HG03432 (cell line): ENCODE data around the gene TBC1D3I.
A peak's percentile ranks its signal among the peaks of the same experiment; 100 is the strongest.
"Not testable (repeated sequence)": the region's sequence is repeated elsewhere in the genome, so short reads cannot be mapped to it uniquely, and the experiment has no call there.

Experiments used
- ATAC-seq: cut with Tn5 transposase; IDR thresholded peaks from one replicate; pipeline ENCODE4 v1.9.1; 2021; ENCODE audit warnings: mild to moderate bottlenecking, moderate library complexity; ENCODE audit not compliant: unreplicated experiment

The TBC1D3I gene

DNA sequence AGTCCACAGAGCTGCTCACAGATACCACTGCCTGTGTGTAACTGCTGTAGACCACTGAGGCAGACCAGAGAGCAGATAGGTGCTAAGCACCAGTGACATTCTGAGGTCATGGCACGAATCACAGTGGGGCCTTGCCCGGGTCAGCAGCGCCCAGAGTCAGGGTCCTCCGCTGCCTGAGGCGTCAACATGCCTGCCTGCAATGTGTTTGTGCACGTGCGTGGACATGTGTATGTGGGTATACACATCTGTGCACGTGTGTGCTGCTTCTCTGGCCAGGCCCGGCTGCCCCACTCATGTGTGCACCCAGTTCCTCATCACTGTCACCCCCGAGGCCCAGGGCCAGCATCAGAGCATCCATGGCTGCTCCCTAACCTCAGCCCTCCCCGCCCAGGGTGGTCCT is at the start of gene TBC1D3I:
Gene TBC1D3I, minus strand, starts transcription at position 101 of the 400 bp plus-strand sequence. CDS start 1,585 bp downstream, outside the sequence.
- not testable (repeated sequence) for ATAC-seq

DNA sequence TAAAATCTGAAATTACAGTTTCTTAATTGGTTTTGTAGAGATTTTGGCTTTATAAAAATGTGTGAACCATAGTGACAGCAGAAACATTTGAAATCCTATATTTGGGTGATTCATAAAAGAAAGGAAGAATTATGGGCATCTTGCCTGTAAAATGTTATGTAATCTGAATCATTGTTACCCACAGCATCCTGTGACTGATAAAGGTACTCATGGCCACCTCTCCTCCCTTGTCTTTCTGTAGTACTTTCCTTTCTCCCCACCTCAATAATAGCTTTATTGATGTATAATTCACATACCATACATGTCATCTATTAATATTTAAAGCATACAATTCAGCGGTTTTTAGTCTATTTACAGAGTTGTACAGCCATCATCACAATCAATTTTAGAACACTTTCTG is 30.8 kb upstream of the TBC1D3I start:
- not testable (repeated sequence) for ATAC-seq

DNA sequence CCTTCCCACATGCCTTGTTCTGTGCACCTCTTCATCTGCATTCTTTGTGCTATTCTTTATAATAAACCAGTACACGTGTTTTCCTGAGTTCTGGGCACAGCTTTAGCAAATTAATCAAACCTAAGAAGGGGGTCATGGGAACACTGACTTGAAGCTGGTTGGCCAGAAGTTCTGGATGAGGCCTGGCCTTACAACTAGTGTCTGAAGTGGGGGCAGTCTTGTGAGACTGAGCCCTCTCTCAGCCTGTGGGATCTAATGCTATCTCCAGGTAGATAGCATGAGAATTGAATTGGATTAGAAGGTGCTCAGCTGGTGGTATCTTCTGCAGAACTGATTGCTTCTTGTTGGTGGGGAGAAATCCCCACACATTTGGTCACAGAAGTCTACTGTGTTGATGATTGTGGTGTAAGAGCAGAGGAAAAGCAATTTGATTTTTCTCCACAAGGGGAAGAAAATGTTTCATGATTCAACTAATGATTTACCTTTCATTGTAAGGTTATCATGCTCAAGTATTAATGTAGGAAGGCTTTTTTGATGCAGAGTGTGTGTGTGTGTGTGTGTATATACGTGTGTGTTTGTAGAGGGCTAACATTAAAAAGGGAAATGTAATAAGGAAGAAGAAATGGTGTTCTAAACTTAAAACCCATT is 25.7 kb upstream of the TBC1D3I start:
- ATAC-seq: not testable (repeated sequence)

DNA sequence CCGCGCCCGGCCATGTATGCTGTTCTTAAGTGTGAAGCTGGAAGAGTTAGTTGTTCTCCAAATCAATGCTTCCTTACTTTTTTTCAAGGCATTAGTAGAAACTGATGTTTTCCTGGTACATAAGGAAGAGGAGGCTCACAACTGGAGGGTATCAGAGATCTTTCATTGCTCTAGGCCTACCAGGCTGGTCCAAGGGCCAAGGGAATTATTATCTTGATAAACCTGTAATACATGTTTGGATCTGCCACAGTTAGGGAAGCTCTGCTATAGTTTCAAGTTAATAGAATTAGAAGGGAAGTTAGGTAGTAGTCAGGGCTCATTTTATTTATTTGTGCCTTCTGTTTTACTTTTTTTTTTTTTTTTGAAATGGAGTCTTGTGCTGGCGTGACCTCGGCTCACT is 19.8 kb upstream of the TBC1D3I start:
- ATAC-seq: not testable (repeated sequence)

GRCh38 chr17:36283256-36283655 is 18.9 kb upstream of the TBC1D3I start:
- not testable (repeated sequence) for ATAC-seq

- not testable (repeated sequence) for ATAC-seq
These were observed 22.3 kb downstream of the TBC1D3I start for GRCh38 chr17:36242046-36242445.

- not testable (repeated sequence) for ATAC-seq
These were observed 34.7 kb downstream of the TBC1D3I start for GRCh38 chr17:36229644-36230043.

GRCh38 chr17:36222967-36223366 is 41.4 kb downstream of the TBC1D3I start:
- ATAC-seq: not testable (repeated sequence)

DNA sequence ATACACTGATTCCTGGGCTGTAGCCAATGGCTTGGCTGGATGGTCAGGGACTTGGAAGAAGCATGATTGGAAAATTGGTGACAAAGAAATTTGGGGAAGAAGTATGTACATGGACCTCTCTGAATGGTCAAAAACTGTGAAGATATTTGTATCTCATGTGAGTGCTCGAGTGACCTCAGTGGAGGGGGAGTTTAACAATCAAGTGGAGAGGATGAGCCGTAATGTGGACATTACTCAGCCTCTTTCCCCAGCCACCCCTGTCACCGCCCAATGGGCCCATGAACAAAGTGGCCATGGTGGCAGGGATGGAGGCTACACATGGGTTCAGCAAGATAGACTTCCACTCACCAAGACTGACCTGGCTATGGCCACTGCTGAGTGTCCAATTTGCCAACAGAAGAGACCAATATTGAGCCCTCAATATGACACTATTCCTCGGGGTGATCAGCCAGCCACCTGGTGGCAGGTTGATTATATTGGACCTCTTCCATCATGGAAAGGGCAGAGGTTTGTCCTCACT is 42.7 kb downstream of the TBC1D3I start:
- ATAC-seq: not testable (repeated sequence)

DNA sequence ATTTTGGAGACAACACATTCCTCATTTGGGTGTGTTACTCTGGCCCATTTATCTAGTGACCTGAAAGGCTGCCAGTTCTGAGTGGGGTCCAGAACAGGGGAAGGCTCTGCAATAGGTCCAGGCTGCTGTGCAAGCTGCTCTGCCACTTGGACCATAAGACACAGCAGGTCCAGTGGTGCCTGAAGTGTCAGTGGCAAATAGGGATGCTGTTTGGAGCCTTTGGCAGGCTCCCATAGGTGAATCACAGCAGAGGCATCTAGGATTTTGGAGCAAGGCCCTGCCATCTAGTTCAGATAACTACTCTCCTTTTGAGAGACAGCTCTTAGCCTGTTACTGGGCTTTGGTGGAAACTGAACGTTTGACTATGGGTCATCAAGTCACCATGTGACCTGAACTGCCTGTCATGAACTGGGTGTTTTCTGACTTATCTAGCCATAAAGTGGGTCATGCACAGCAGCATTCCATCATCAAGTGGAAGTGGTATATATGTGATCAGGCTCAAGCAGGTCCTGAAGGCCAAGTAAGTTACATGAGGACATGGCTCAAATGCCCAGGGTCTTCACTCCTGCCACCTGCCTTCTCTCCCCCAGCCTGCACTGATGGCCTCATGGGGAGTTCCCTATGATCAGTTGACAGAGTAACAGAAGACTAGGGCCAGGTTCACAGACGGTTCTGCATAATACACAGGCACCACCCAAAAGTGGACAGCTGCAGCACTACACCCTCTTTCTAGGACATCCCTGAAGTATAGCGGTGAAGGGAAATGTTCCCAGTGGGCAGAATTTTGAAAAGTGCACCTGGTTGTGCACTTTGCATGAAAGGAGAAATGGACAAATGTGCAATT is 43.4 kb downstream of the TBC1D3I start:
- not testable (repeated sequence) for ATAC-seq

DNA sequence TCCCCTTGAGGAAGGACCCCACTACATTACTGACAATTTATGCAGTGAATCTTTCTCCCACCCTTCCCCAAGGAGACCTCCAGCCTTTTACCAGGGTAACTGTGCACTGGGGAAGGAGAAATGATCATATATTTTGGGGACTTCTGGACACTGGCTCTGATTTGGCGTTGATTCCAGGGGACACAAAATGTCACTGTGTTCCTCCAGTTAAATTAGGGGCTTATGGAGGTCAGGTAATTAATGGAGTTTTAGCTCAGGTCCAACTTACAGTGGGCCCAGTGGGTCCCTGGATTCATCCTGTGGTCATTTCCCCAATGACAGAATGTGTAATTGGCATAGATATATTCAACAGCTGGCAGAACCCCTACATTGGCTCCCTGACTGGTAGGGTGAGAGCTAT is 44.8 kb downstream of the TBC1D3I start:
- ATAC-seq: not testable (repeated sequence)

DNA sequence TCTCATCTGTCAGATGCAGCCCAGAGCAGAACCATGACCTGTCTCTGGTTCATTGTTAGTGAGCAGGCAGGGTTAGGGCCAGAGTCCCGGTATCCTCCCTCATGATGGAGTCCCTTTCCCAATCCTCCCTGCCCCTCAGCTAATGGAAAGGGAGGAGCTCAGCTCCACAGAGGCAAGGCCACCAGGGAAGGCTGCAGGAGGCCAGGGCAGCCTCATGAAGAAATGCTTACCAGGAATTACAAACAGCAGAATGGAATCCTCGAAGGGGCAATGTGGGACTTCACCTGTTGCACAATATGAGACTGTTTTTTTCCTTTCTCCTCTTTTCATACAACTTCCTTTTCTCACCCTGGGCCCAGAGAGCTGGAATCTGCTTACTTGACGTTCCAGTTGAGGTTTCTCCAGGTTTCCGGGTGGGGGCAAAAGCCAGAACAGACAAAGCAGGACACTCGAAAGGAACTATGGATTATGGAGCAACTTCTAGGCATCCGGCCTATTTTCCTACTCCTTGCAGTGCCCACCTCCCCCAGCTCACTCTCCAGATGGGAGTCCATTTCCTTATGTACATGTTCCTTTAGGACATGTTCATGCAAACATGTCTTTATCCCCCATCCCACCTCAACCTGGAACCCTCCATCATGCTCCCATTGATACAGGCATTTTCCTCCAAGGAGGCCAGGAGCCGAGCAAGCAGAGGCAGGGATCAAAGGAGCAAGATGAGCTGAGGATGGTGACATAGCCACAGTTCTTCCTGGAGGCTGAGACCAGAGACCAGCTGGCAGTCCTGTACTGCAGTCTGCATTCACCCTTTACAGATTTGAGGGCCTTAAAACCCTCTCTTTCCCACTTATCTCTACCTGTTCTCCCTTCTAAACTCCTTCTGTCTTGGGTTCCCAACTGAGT is 48.7 kb downstream of the TBC1D3I start:
- ATAC-seq: not testable (repeated sequence)

- no peak for ATAC-seq
These were observed 49.5 kb downstream of the TBC1D3I start for GRCh38 chr17:36214918-36215317.

DNA sequence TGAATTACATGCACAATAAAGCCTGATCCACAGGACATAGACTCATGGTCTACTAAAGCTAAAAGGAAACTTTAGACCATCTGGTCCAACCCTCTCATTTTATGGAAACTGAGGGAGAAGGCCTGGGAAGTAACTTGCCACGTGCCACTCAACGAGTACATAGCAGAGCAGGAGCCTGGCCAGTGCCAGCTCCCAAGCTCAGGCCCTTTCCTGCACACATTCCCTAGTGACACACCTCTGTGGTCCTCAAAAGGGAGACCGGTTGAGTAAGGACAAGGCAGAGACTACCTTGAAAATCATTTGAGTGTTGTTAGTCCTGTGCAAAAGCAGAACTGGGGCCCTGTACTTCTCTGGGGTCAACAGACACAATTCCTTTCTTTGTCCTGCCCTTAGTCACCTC is 50.7 kb downstream of the TBC1D3I start:
- ATAC-seq: no peak

GRCh38 chr17:36212966-36213365 is 51.4 kb downstream of the TBC1D3I start:
- no peak for ATAC-seq

- no peak for ATAC-seq
These were observed 52.1 kb downstream of the TBC1D3I start for GRCh38 chr17:36212272-36212605.

DNA sequence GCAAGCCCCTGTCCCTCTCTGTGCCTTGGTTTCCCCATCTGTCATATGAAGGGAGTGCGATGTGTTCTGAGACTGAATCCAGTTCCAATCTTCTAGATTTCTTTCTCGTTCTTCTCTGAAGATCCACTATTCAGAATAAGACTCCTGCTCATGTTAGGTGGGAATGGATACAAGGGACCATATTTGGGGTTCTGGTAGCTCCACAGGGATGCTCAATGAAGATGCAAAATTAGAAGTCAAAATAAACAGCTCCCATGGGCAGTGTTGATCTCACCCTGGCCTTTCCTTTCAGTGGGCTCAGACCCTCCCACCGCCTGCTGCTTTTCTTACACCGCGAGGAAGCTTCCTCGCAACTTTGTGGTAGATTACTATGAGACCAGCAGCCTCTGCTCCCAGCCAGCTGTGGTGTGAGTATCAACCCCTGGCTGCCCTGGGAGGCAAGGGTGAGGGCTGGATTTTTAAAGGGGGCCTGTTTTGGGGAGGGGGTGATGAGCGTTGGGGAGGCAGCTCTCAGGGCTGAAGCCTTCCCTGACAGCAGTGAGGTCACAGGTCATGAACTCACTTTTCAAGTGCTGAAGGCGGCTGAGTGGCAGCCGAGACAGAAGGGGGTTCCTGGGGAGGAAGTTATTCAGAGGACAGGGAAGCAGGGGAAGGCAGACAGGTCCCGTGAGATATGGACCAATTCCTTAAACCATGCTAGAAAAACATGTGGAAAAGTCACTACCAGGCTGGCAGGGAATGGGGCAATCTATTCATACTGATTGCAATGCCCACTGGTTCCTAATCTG is 52.7 kb downstream of the TBC1D3I start:
- ATAC-seq: not testable (repeated sequence)

GRCh38 chr17:36210439-36211211 is 53.7 kb downstream of the TBC1D3I start, which contains the start of gene CCL4L2:
Gene CCL4L2 (plus strand): TSS chr17:36211063.
- peak; percentile 71 for ATAC-seq

DNA sequence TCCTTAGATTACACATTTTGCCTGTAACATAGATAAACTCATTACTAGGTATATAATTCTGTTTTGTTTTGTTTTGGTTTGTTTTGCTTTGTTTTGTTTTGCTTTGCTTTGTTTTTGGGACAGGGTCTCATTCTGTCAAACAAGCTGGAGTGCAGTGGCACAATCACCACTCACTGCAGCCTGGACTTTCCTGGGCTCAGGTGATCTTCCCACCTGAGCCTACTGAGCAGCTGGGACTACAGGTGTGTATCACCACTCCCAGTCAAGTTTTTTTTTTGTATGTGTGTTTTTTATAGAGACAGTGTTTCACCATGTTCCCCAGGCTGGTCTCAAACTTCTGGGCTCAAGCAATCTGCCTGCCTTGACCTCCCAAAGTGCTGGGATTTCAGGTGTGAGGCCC is 54.8 kb downstream of the TBC1D3I start:
- no peak for ATAC-seq
